GM12891 (cell line): ENCODE results near the gene ABHD8.

ENCODE experiments used
- PAX5 ChIP-seq: IDR thresholded peaks from 2 replicates; pipeline ENCODE4 v1.6.1; 2011; ENCODE audit warnings: low read length, moderate library complexity, mild to moderate bottlenecking; ENCODE audit not compliant: insufficient read depth, severe bottlenecking
- POLR2A ChIP-seq: IDR thresholded peaks from 2 replicates; pipeline ENCODE4 v1.6.1; 2011; ENCODE audit warnings: low read depth, low read length, control low read depth
- POLR2AphosphoS5 ChIP-seq: IDR thresholded peaks from 2 replicates; pipeline ENCODE4 v1.6.1; 2011; ENCODE audit warnings: low read depth, low read length, control low read depth
- SPI1 ChIP-seq: IDR thresholded peaks from 2 replicates; pipeline ENCODE4 v1.6.1; 2011; ENCODE audit warnings: low read depth, low read length, control low read depth

- TF ChIP-seq POLR2AphosphoS5 (no peak), SPI1 (no peak), POLR2A (no peak), PAX5 (no peak)
These were observed 679 bp upstream of the ABHD8 start for GRCh38 chr19:17303940-17304267.
